Umbilical cord (tissue), 2 donors: Measurements from ENCODE around the gene RHEBL1. TPM values are rescaled to one million over a fixed set of nuclear protein-coding genes. Genes with fewer than 3 reads are reported as not detected.

Source experiments
- DNase-seq: peaks from one replicate; pipeline ENCODE4 v3.0.0-alpha.2; 2015; ENCODE audit warnings: low spot score
- total RNA-seq: library from RNA; depleted of rRNA; stranded (reverse); fragments of >200 nt; gene quantifications from one replicate; pipeline ENCODE4 v1.2.3, GENCODE V29; 2014; ENCODE audit warnings: low replicate concordance; ENCODE audit not compliant: insufficient read depth

Gene RHEBL1
- total RNA-seq, 1 donor from 2014 or later: 3.9 TPM

DNA sequence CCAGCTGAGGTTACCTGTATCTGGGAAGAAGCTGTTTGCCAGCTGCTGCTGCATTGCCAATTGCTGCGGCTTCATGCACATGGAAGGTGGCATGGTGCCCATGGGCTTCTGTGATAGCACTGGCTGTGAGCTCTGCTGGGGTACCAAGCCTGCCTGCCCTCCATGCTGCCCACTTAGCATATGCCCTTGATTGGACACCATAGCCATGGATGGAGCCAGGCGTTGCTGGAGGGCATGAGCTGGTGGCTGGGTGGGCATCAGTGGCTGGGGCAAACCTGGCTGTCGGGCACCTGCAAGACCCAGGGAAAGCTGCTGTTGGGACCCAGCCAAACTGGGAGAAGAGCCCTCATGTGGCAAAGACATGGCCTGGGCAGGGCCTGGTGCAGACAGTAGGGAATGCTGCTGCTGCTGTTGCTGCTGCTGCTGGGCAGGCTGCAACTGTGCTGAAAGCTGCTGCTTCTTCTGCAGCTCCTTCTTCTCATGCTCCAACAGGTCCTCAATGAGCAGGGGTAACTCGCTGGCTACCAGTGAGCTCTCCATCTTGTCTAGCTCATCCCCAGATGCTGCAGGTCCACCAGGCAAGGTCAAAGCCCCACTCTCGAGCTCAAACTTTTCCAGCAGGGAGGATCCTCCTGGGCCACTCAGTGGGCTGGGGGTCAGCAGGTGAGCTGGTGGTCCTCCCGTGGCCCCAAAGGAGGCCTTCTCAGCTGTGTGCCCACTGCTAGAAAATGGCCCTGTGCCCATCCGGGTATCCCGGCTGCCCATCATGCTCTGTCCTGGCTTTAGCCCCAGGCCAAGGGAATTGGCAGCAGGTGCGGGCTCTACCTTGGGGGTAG is 32.5 kb downstream of the RHEBL1 start:
- no peak for DNase-seq

DNA sequence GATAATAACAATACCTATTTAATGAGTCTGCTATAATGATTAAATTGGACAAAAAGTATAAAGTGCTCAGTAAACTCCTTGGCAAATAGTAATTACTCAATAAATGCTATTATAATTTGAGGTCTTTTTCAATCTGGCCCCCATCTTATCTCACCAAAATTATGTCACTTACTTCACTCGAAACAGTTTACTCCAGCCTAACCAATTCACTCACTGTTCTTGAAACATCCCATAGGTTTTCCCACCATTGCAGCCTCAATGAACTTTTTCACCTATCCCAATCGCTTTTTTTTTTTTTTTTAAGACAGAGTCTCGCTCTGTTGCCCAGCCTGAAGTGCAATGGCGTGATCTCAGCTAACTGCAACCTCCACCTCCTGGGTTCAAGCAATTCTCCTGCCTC is 33.8 kb downstream of the RHEBL1 start:
- DNase-seq: no peak

- DNase-seq: no peak
Measured at GRCh38 chr12:49034286-49034622, 35.5 kb downstream of the RHEBL1 start.

- no peak for DNase-seq
Measured at GRCh38 chr12:49033611-49034285, 36.0 kb downstream of the RHEBL1 start.

- no peak for DNase-seq
Measured at GRCh38 chr12:49032679-49033447, 36.9 kb downstream of the RHEBL1 start.

DNA sequence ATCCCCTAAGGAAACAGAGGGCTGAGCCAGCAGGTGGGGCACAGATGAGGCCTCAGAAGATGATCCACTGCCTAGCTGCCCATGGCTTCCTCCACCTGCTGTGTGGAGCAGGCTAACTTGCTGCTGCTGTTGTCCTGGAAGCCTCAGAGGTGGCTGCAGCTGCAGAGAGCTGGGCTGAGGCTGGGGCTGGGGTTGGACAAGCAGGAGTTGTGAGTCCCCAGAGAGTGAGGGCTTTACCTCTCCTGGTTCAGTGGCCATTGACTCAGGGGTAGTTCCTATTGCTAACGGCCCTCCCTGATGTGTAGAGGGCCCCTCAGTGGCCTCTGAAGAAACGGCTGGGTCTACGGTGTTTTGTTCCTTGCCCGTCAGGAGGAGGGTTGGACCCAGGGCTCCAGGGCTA is 37.5 kb downstream of the RHEBL1 start:
- no peak for DNase-seq

GRCh38 chr12:49031573-49032161 is 38.1 kb downstream of the RHEBL1 start:
- DNase-seq: no peak

DNA sequence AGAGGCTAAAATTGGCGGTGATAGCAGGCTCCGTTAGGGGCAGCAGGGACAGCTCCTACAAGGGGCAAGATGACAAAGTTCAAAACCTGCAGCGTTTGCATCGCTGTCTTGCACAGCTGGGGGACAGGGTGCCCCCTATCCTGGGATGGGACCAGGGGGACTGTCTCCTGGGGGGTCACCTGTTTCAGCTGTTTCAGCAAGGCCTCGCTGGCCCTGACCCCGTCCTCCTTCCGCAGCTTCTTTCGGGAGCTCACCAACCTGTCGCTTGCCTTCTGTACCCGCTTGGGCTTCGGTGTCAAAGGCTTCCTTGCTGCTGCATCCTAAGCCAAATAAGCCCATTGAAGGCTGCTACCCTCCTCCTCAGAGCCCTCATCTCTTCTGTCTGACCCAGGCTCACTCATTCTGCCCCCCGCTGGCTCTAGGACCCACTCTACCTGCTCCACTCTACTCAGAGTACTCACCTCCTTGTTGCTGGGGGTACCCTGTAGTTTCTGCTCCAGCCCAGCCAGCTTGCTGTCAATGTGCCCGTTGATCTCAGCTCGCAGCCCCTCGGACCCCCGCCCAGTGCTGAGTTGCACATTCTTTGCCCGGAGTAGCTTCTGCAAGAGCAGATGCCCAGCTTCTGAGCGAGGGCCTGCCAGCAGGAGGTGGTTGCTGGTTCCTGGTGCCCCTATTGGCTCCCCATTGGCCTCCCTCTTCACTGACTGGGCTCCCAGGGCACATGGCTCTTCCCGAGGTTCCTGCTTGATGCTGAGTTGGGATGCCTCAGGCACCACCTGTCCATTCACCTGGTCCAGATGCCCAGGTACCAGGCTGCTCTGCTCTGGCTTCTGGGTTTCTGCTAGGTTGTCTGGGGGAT is 38.8 kb downstream of the RHEBL1 start:
- DNase-seq: no peak

DNA sequence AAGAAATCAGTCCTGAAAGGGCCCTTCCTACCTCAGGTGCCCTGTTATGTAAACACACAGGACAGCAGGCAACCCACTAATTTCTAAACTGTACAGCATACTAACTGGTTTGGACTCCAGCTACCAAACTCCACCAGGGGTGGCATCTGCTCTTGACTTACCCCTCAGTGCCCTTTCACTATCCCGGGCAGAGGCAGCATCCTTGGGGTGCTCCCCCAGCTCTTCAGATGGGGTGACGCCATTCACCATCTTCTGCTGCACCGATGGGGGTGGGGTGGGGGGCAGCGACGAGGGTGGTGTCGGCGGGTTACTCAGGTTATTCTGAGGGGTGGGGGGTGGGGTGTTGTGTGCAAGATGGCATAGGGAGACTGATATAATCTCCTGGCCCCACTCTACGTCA is 39.7 kb downstream of the RHEBL1 start:
- DNase-seq: no peak

- no peak for DNase-seq
Measured at GRCh38 chr12:49028666-49029275, 41.0 kb downstream of the RHEBL1 start.

DNA sequence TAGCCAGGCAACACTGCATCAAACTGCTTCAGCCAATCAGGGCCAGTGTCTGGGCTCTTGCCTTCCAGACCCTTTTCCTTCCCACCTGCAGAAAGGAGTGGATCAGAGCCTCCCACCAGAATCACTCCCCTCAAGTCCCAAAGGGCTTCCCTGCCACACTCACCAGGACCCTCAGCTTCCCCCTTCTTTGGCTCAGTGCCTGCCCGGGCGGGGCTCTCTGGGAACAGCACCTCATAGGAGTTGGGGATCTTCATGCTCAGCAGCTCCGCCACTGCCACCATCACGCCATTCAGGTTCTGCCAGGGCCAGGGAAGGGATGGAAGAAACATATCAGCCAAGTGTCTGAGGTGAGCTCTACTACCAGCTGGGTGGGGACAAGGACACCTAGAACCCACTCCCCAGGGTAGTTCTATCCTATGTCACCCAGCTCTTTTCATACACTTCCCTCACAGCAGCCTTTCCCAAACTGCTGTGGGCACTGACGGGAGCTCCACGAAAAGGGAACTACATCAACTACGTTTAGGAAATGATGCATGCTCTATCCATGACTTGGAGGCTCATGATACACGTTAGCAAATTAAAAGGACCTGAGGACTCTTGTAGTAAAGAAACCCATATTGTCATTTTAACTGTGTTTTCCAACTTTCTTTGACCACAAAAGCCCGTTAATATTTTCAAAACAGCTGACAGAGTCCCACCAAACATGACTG is 41.8 kb downstream of the RHEBL1 start:
- no peak for DNase-seq

GRCh38 chr12:49026678-49027480 is 42.9 kb downstream of the RHEBL1 start:
- DNase-seq: no peak

DNA sequence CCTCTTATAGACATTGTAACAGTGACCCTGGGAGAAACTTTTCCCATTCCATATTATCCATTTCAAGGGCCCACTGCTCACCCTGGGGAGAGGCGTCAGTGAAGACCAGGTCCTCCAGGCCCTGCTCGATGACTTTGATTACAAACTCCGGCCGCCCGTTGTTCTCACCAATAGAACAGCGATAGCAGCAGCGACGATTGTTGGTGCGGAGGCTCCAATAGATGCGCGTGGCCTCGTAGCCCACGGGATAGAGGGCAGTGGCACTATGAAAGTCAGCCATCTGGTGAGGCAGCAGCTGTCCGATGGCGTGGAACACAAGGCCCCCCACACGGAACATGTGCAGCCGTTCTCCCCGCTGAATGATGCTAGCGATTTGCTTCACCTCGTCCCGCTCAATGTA is 43.7 kb downstream of the RHEBL1 start:
- DNase-seq: no peak

DNA sequence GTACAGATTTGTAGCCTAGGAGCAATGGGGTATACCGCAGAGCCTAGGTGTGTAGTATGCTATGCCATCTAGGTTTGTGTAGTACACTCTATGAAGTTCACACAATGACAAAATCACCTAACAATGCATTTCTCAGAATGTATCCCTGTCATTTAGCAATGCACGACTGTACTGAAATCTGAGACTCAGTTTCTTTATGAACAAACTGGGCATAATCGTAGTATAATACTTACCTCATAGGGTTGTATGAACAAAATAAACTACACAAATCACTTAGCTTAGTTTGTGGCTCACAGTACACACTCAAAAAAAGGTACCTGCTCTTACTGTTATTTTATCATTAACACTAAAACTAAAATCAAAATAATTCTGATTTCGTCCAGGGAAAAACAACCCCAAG is 44.3 kb downstream of the RHEBL1 start:
- DNase-seq: no peak

DNA sequence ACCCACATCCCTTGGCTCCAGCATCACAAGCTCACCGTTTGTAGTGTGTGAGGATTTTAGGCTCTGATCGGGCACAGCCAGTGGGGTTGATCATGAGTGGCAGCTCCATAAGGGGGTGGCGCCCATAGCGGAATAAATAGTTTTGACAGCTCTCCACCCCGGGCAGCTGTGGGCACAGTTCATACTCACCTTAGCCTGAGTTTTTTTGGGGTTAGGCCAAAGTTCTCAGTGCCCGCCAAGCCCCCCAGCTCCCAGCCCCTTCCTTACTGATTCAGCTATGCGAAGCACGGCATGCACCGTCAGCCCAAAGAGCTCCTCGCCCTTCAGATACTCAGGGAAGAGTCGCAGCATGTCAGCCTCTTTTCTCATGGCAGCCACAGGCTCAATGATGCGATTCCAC is 45.2 kb downstream of the RHEBL1 start:
- DNase-seq: no peak

DNA sequence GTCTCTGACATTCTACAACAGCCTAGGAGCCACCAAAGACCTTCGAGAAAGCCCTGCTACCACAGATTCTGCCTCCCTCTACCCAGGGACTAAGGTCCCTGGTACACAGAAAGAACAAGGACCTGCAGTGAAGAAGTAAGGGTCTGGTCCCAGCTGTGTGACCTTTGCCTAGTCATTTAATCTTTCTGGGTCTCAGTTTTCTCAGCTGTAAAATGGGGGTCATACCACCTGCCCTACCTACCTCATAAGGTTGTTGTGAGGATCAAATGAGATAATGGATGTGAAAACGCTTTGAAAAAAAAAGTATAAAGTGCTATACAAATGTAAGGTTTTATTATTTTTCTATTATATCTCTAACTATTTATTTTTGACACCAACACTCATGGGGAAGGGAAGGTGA is 46.0 kb downstream of the RHEBL1 start:
- no peak for DNase-seq

DNA sequence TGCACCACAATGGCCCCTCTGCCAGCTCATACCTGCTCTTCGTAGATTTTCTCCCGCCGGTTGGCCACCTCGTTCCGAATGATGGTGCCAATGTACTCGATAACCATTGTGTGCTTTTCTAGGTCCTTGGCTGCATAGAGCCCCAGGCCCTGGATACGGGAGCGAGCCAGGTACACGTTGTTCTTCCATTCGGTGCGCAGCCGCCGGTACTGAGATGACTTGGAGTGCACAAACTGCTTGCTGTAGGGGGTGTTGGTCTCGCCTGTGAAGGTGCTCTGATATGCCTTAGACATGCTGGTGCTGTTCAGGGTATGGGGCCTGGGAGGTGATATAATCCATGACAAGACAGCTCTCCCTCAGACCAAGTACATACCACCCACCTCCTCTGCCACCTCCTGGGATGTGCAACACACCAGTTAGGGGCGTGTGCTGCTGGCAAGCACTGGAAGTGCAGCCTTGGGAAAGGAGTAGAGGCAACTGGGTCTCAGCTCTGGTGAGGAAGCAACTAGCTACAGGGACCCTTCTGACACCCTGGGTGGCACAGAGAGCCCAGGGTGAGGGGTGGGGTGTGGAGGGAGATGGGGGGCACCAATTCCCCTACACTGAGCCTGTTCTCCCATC is 47.1 kb downstream of the RHEBL1 start:
- DNase-seq: no peak

DNA sequence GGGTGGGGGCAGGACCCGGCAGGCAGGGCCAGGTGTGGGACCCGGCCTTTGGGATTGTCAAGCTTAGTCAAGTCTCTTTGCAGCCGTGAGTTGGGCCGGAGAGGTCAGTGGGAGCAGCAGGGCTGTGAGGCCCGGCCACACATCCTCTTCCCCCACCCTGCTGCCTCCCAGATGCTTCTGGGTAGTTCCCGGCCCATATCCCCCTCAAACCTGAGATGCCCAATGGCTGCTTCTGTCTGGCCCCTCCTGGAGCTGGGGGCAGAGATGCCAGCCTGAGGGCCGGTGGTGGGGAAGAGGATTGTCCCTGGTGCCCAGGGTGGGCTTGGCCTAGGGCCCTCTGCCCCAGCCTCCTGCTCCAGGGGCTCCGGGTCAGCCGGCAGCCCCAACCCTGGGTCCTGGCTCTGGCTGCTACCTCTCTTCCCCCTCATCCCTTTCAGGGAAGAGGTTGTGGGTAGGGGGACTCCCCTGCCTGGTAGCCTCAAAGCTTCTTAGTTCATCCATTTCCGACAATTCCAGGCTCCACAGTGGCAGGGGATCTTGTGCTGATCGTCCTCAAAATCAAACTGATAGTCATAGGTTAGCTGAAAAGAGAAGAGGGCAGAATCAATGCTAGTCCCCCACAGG is 48.4 kb downstream of the RHEBL1 start:
- DNase-seq: no peak
